Activated CD4-positive, CD25-positive, alpha-beta regulatory T cell treated with anti-CD3 and anti-CD28 coated beads, Interleukin-2, amount 50 U/mL, for 24 hours (primary cell): ENCODE measurements around the gene ZNF550.
A peak's percentile ranks its signal among the peaks of the same experiment; 100 is the strongest.

Experiments
- ATAC-seq, 2 donors: fragments of 150-1000 bp; cut with Tn5 transposase; one replicate each; pipeline ENCODE4 v1.10.0; 2021; ENCODE audit warnings: mild to moderate bottlenecking in 1 of 2, moderate library complexity in 1 of 2

ZNF550 gene

GRCh38 chr19:57559404-57560025 lies at the start of gene ZNF550:
ZNF550 (minus strand) TSS chr19:57559863; CDS start chr19:57559682, 181 bp downstream.
- ATAC-seq, result peak; percentile 99 to 100

- ATAC-seq, result no peak
Measured at GRCh38 chr19:57606931-57607330, 47.3 kb upstream of the ZNF550 start.

DNA sequence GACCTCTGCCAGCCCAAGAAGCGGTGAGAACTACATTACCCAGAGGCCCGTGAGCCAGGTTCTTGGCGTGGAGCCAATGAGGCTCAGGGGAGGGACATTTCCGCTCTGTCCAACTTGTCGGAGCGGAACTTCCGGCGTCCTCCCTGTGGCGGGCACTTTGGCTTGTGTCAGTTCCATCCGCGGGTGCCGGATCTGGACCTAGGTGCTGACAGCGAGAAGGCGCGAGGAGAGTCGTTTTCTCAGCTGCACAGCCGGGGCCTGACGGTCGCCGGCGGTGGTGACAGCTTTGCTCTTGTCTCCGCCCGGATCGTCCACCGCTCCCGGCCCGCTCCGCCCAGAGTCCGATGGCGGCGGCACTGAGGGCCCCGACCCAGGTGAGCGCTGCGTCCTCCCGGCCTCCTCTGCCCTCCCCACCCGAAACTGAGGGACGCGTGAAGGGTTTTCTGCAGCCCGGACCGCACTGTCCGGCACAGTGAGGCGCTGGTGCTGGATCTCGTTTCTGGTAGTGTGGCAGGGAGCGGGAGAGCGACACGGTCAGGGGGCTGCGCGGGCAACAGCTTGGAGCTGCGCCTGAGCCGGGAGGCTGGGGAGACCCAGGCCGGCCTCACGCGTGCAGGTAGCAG lies 40.2 kb upstream of the ZNF550 start, which contains the start of gene ZNF530:
ZNF530 (plus strand) TSS at position 125 of the 623 bp plus-strand sequence. CDS start 4,461 bp downstream, outside the sequence.
- ATAC-seq, result peak; percentile 100

GRCh38 chr19:57599377-57599760 lies 39.7 kb upstream of the ZNF550 start:
- ATAC-seq, result peak; percentile 6 to 8

DNA sequence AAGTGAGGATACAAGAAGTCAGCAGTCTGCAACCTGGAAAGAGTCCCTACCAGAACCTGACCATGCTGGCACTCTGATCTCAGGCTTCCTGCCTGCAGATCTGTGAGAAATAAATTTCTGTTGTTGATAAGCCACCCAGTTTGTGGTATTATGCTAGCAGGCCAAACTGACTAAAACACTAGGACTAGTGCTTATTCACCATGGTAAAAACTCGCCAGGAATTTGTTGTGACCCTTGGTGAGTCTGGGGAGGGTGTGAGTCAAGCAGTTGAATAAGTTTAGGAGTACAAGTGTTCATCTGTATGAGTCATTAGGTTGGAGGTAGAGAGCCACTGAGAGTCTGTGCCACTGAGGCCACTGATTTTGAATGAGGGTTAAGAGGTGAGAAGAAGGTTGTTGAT lies 27.9 kb upstream of the ZNF550 start:
- no peak for ATAC-seq

DNA sequence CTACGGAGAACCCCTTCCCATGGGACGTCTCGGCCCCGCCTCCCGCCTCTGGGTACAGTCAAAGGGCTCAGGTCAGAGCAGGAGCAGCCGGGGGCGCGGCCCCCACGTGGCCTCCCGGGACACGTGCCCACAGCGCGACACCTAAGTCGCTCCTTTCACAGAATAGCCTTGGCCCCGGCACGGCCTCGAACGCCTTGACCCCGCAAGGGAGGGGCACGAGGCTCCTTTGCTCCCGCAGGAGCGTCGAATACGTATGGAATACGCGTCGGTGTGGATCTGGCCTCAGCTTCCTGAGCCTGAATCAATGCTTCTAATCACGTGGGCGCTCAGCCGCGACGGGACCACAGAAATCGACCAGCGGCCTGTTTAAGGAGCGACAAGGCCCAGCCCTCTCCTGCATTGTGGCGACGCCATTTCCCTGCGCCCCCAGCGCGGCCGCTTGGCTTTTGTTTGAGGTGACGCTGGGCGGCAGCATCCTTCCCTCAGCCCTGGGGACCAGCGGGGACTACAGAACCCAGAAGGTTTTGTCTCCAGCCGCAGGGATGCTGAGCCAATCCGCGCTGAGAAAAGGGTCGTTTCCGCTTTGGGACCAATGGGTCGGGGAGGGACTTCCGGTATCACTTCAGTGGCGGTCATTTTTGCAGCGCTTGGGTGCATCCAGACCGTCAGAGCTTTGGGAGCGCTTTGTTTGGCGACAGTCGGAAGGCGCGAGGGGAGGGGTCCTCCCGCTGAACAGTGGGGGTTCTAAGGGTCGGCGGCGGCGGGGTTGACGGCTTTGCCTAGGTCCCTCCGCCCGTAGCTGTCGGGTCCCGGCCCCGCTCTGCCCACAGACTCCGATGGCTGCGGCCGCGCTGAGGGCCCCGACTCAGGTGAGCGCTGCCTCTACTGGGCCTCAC lies 24.1 kb upstream of the ZNF550 start, which contains the start of gene ZIK1:
ZIK1 (plus strand) TSS at position 625 of the 896 bp plus-strand sequence; CDS start at position 837, 212 bp downstream.
- peak; percentile 91 to 93 for ATAC-seq

- no peak for ATAC-seq
Measured at GRCh38 chr19:57583104-57583520, 23.4 kb upstream of the ZNF550 start.

GRCh38 chr19:57578487-57579205 lies 19.0 kb upstream of the ZNF550 start, which contains the start of gene ZNF416:
ZNF416 (minus strand) TSS chr19:57578911; CDS start chr19:57578704, 207 bp downstream.
- peak; percentile 97 to 98 for ATAC-seq

DNA sequence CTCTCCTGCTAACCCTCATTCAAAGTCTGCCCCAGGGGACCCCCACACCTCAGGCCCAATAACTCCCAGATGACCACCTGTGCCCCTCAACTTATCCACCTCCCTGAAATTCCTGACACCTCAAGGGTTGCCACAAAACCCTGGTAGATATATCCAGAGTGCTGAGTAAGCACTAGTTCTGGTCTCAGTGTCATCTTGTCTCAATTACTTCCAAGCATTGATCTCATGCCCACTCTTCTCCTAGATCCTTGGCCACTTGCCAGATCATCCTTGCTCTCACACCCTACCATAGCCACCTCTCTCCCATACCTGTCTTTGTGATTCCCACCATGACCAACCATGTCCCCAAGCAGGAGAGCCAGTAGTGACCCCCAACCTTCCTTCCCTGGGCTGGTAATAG lies 17.0 kb upstream of the ZNF550 start:
- ATAC-seq, result no peak

DNA sequence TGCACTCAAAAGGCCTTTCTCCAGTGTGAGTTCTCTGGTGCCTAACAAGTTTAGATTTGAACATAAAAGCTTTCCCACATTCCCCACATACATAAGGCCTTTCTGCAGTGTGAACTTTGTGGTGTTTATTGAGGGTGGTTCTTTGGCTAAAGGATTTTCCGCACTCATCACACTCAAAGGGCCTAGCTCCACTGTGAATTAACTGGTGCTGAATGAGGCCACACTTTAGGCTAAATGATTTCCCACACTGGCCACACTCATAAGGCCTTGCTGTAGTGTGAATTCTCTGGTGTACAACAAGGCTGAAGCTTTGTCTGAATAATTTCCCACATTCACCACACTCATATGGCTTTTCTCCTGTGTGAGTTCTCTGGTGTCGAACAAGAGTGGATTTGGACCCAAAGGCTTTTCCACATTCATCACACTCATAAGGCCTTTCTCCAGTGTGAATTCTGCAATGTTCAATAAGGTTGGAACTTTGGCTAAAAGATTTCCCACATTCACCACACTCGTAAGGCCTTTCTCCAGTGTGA lies 12.8 kb upstream of the ZNF550 start:
- no peak for ATAC-seq

DNA sequence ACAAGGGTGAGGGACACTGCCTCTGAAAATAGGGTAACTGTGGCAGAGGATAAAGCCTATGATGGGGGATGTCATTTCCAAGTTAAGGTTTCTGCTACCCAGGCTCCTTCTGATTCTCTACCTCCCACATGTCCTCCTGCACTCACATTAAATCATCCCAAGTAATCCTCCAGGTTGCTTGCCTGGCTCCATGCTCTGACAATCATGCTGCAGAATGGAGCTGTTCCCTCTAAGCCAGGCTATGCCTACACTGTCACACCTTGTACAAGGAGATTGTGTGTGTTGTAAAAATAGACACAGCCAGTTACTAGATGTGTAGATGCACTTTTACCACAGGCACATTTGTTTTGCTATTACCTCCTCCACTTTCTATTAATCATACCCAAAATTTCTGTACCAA lies 11.0 kb upstream of the ZNF550 start:
- ATAC-seq, result no peak

DNA sequence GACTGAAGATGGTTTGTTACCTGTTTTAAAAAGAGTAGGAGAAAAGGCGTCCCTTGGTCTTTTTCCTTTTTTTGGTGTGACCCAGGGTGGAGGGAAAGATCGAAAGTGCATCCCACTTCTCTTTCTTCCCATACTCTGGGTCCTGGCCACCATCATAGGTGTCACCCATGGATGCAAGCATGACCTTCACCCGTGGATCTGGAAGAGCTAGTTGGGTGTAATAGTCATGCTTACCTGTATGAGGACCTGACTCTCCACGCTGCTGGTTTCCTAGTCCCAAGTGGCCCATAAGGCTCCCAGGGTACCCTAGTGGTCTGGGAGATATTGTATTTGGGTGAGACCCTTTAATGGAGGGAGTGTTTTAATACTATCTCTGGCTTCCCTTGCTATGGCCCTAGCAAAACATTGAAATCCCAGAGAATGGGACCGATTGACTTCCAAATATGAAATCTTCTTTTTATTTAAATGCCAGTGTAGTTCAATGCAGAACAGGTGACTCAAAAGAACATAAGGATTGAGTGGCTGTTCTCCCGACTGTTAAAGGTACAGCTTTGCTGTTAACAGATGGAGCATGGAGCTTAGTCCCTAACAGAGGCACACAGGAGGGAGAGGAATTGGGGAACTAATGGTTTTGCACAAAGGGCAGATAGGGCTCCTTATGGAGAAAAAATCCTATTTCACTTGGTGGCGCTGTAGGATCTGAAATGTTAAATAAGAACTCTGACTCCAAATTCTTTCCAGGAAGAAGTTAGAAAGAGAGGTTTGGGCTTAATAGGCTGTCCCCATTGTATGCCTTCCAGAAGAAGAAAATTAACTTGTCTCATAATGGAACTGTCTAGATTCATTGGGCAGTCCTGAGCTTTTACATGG lies 7.0 kb upstream of the ZNF550 start:
- no peak for ATAC-seq

DNA sequence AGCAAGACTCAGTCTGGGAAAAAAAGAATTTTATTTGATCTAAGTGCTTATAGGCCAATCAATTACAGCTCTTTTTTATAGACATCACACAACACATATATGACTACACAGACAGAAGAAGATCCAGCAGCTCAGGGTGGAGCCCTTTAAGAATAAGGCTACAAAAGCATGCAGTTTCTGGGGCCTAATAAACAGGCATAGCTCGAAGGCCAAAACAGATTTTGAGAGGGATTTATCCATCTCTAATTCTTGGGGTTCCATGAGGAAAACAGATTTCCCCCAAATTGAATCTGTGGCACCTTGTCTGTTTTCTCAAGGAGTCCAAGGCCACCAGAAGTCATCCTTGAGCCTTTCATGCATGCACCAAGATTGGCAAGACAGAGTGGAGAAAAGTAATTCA lies 3.9 kb upstream of the ZNF550 start:
- no peak for ATAC-seq

DNA sequence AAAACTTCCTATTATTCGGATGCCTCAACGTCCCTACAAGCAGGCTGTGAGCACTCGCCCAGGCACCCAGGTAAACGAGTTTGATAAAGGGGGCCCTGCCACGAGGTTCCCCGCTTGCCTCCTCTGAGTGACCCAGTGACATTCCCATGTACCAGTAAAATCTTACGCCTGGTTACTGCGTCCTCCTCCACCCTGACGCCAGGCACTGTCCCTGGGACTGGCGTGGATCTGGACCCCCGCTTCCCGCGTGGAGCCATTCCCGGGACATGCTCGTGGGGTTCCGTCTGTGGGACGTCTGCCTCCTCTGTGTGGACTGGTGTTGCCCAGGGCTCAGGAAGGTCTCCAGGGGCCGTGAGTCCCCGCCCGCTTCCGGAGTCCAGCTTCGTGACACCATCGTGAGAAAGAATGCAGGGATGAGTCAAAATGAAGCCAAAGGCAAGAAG lies 407 bp upstream of the ZNF550 start:
- no peak for ATAC-seq

DNA sequence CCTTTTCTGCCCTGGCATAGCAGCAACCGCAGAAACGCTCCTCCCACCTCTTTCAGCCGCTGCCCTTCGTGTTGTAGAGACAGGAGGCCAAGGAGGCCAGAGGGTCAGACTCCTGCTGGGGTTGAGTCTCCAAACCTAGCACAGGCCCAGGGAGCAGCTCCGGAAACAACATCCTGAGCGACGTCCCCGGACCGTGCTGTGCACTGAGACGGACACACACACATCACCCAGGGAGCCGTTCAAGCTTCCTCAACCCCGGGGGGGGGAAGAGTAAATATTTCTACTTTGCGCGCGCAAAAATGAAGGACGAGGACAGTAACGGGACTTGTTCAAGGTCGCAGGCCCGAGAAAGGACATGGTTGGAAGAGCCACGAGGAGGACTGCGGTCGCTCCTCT lies 657 bp downstream of the ZNF550 start:
- ATAC-seq, result peak; percentile 13 to 18

DNA sequence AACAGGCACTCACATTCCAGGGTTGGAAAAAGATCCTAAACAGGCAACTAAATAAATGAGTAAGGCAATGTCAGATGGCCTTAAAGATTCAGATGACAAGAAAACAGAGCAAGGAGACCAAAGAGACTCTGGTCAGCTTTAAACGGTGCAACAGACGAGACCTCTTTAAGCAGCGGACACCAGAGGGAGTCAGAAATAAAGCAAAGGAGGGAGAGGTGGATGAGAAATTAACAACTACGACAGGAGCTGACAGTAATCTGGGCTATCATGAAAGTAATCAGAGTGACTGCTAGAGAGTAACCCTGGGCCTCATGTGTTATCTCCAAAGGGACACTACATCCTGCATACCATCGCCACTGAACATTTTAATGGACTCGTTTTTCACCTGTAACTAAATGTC lies 1.1 kb downstream of the ZNF550 start:
- ATAC-seq, result no peak

GRCh38 chr19:57557659-57558058 lies 2.0 kb downstream of the ZNF550 start:
- ATAC-seq, result no peak

DNA sequence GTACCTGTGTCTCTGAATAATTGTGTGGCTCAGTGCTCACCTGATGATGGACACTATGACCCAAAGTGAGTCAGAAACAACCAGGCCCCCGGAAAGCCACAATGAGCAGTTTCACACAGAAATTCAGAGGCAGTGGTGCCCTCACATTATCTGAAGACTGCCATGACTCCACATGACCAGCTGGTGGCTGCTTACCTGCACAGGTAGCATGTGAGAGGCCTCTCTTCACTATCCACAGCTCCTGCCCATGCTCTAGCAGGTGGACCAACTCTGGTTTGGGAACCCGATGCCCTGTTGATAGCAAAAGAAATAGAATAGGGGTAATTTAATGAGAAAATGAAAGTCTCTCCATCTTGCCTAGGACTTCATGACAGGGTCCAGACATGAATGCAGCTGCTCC lies 7.2 kb downstream of the ZNF550 start:
- no peak for ATAC-seq

DNA sequence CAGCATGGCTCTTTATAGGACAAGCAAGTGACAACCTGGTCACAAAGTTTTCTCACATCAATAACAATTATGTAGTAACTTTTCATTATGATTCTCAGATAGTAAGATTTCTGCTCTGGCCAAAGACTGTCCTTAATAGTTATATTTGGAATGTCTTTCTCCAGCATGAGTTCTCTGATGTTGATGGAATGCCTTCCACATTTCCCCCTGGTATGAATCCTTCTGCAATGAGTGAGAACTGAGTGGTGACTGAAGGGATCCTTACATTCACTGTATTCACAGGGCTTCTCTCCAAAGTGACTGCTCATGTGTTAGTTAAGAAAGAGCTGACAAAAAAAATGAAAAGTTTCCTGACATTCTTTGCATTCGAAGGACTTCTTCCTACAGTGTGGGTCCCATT lies 13.2 kb downstream of the ZNF550 start:
- ATAC-seq, result no peak

- ATAC-seq, result no peak
Measured at GRCh38 chr19:57537953-57538547, 21.6 kb downstream of the ZNF550 start.
